ENCODE results near the gene ZP1. TPM values are rescaled to one million over a fixed set of nuclear protein-coding genes. Genes with fewer than 3 reads are reported as not detected.

The ZP1 gene
- total RNA-seq, 4 donors from 2014 or later: 0.94 to 5.5 TPM; not detected in 2

GRCh38 chr11:60879971-60880588 lies 12.7 kb downstream of the ZP1 start:
- Histone ChIP-seq H3K36me3 (peaks cover 30% of the 10 kb centered on the region), H3K27ac (no peak overlapping the region), H3K27me3 (no peaks in the 10 kb centered on the region), H3K4me1 (no peaks in the 10 kb centered on the region), H3K9me3 (no peaks in the 10 kb centered on the region), H3K4me3 (no peak overlapping the region)
- TF ChIP-seq POLR2A (IDR thresholded peaks at IDR 0.05): no peak
- no peak for TF ChIP-seq EP300 (IDR thresholded peaks at IDR 0.05)
- TF ChIP-seq POLR2AphosphoS5 (IDR thresholded peaks at IDR 0.05): no peak
- no peak for TF ChIP-seq CTCF (IDR thresholded peaks at IDR 0.05)
- DNase-seq (ENCODE audit: low spot score in 2 of 2): no peak
- 77% methylated on average over 5 of the region's 5 CpGs for WGBS

DNA sequence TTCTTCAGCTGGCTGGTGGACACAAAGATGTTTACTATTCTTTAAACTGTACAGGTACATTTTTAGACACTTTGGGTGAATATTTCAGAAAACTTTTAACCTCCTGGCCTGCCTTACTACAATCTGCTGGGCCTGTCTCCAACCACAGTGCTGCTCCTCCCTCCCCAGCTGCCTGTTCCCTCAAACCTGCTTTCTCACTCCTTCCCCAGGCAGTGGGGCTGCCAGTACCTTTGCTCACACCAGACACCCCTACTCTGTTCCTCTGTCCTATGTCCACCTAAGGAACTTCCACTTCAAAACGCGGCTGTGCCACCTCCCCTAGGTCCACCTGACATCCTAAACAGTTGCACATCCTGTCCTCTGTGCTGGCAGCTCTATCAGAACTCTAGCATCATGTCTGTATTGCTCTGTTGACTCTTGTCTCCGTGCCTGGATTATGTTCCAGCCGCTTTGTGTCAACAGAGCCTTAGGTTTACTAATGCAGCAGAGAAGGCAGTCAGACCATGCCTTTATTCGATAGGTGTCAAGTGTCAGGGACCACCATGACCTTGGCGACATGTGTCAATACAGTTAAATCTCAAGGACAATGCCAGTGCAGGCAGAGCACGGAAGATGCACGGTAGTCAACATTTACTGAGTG lies 13.4 kb downstream of the ZP1 start:
- no peak for DNase-seq (ENCODE audit: low spot score in 2 of 2)
- H3K4me3 ChIP-seq: no peak overlapping the region
- no peaks in the 10 kb centered on the region for H3K4me1 ChIP-seq
- H3K9me3 ChIP-seq: no peaks in the 10 kb centered on the region
- H3K27me3 ChIP-seq: no peaks in the 10 kb centered on the region
- WGBS: 90% methylated on average over 8 of the region's 8 CpGs
- peaks cover 30% of the 10 kb centered on the region for H3K36me3 ChIP-seq
- H3K27ac ChIP-seq: no peak overlapping the region
- TF ChIP-seq POLR2A (IDR thresholded peaks at IDR 0.05): no peak
- no peak for TF ChIP-seq CTCF (IDR thresholded peaks at IDR 0.05)
- TF ChIP-seq POLR2AphosphoS5 (IDR thresholded peaks at IDR 0.05): no peak
- no peak for TF ChIP-seq EP300 (IDR thresholded peaks at IDR 0.05)

DNA sequence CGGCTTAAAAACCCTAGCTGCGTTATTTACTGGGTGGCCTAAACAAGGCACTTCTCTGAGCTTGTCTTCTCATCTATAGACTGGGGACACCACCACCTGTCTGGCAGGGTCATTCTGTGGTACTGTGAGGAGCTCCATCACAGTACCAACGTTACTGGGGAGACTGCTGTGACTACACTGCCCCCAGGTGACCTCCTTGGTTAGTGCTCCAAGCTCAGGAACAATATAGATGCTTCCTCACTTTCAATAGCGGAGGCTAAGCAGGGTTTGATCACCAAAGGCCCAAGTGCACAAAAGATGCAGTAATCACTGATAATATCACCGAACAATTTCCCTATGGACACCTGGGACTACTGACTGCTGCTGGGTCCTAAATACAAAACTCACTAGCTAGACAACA lies 20.2 kb downstream of the ZP1 start:
- WGBS: 69% methylated on average over 5 of the region's 5 CpGs
- no peak for DNase-seq (ENCODE audit: low spot score in 2 of 2)
- no peak for TF ChIP-seq POLR2AphosphoS5 (IDR thresholded peaks at IDR 0.05)
- TF ChIP-seq CTCF (IDR thresholded peaks at IDR 0.05): peak; percentile 8 to 46
- Histone ChIP-seq H3K27ac (no peak overlapping the region), H3K27me3 (no peaks in the 10 kb centered on the region), H3K9me3 (no peaks in the 10 kb centered on the region), H3K4me3 (no peak overlapping the region), H3K36me3 (peaks cover 37% of the 10 kb centered on the region), H3K4me1 (peaks cover 3% of the 10 kb centered on the region)

DNA sequence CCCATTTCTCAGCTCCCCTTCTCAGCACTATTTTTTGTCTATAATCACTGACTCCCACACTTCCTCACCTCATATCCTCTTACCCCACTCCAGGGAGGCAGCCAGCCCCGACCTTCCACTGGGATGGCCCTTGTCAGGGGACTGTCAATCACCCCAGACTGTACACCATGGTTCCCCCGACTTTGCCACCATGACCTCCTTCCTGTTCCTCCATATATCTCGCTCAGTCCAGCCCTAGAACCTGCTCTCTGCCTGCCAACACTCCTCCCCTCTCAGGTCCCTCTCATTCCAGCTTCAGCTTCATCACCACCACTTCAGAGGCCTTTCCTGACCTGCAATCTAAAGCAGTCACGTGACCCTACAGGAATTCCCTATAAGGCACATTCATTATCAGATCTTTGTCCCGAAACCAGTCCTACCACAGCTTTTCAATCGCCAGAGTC lies 22.5 kb downstream of the ZP1 start:
- Histone ChIP-seq H3K9me3 (no peaks in the 10 kb centered on the region), H3K36me3 (peaks cover 61% of the 10 kb centered on the region), H3K4me1 (peaks cover 3% of the 10 kb centered on the region), H3K27me3 (no peaks in the 10 kb centered on the region), H3K4me3 (no peak overlapping the region), H3K27ac (no peak overlapping the region)
- TF ChIP-seq CTCF (IDR thresholded peaks at IDR 0.05) (no peak), POLR2A (IDR thresholded peaks at IDR 0.05) (no peak), POLR2AphosphoS5 (IDR thresholded peaks at IDR 0.05) (no peak), EP300 (IDR thresholded peaks at IDR 0.05) (no peak)
- no peak for DNase-seq (ENCODE audit: low spot score in 2 of 2)
- WGBS: 61% methylated on average over 6 of the region's 6 CpGs

- Histone ChIP-seq H3K27ac (no peak overlapping the region), H3K36me3 (peaks cover 69% of the 10 kb centered on the region), H3K9me3 (no peaks in the 10 kb centered on the region), H3K27me3 (no peaks in the 10 kb centered on the region), H3K4me3 (no peak overlapping the region), H3K4me1 (peaks cover 3% of the 10 kb centered on the region)
- TF ChIP-seq POLR2AphosphoS5 (IDR thresholded peaks at IDR 0.05): no peak
- TF ChIP-seq CTCF (IDR thresholded peaks at IDR 0.05): no peak
- TF ChIP-seq EP300 (IDR thresholded peaks at IDR 0.05): no peak
- no peak for TF ChIP-seq POLR2A (IDR thresholded peaks at IDR 0.05)
- no peak for DNase-seq (ENCODE audit: low spot score in 2 of 2)
- WGBS: 46% methylated on average over 5 of the region's 5 CpGs
Observed at GRCh38 chr11:60890696-60891095, 23.4 kb downstream of the ZP1 start.
